ENCODE results near the gene GPR55. TPM values are rescaled to one million over a fixed set of nuclear protein-coding genes. Genes with fewer than 3 reads are reported as not detected.
"Not testable (repeated sequence)": the region's sequence is repeated elsewhere in the genome, so short reads cannot be mapped to it uniquely, and the experiment has no call there.

GPR55 gene
- total RNA-seq, 1 donor from 2014 or later, result 0.96 TPM

- DNase-seq (ENCODE audit: low spot score), result no peak
Measured at GRCh38 chr2:230950874-230951339, 25.9 kb upstream of the GPR55 start.

- no peak for DNase-seq (ENCODE audit: low spot score)
Measured at GRCh38 chr2:230949966-230950873, 25.2 kb upstream of the GPR55 start.

GRCh38 chr2:230947908-230948365, 22.9 kb upstream of the GPR55 start:
- DNase-seq (ENCODE audit: low spot score), result no peak

- DNase-seq (ENCODE audit: low spot score), result no peak
Measured at GRCh38 chr2:230947235-230947576, 22.2 kb upstream of the GPR55 start.

GRCh38 chr2:230946429-230947234, 21.6 kb upstream of the GPR55 start:
- DNase-seq (ENCODE audit: low spot score), result no peak

- DNase-seq (ENCODE audit: low spot score), result no peak
Measured at GRCh38 chr2:230944757-230945372, 19.8 kb upstream of the GPR55 start.

- no peak for DNase-seq (ENCODE audit: low spot score)
Measured at GRCh38 chr2:230944123-230944653, 19.1 kb upstream of the GPR55 start.

GRCh38 chr2:230942920-230943896, 18.2 kb upstream of the GPR55 start:
- no peak for DNase-seq (ENCODE audit: low spot score)

GRCh38 chr2:230942371-230942770, 17.3 kb upstream of the GPR55 start:
- no peak for DNase-seq (ENCODE audit: low spot score)

GRCh38 chr2:230941202-230942180, 16.4 kb upstream of the GPR55 start:
- no peak for DNase-seq (ENCODE audit: low spot score)

- DNase-seq (ENCODE audit: low spot score), result no peak
Measured at GRCh38 chr2:230940471-230940815, 15.4 kb upstream of the GPR55 start.

GRCh38 chr2:230939691-230940470, 14.8 kb upstream of the GPR55 start:
- no peak for DNase-seq (ENCODE audit: low spot score)

- no peak for DNase-seq (ENCODE audit: low spot score)
Measured at GRCh38 chr2:230939066-230939591, 14.1 kb upstream of the GPR55 start.

GRCh38 chr2:230938516-230939065, 13.5 kb upstream of the GPR55 start:
- no peak for DNase-seq (ENCODE audit: low spot score)

GRCh38 chr2:230938098-230938497, 13.1 kb upstream of the GPR55 start:
- DNase-seq (ENCODE audit: low spot score), result no peak

- DNase-seq (ENCODE audit: low spot score), result no peak
Measured at GRCh38 chr2:230937362-230937761, 12.3 kb upstream of the GPR55 start.

GRCh38 chr2:230936243-230936642, 11.2 kb upstream of the GPR55 start:
- DNase-seq (ENCODE audit: low spot score), result not testable (repeated sequence)

- DNase-seq (ENCODE audit: low spot score), result peak; percentile 17
Measured at GRCh38 chr2:230935130-230935430, 10.0 kb upstream of the GPR55 start.
